HG03378 (cell line): ENCODE results near the gene C1QTNF6.

Experiments used
- ATAC-seq: cut with Tn5 transposase; IDR thresholded peaks from one replicate; pipeline ENCODE4 v1.9.1; 2021; ENCODE audit warnings: mild to moderate bottlenecking, moderate library complexity; ENCODE audit not compliant: unreplicated experiment

Gene C1QTNF6

GRCh38 chr22:37164505-37164887 is 23.6 kb downstream of the C1QTNF6 start:
- no peak for ATAC-seq

DNA sequence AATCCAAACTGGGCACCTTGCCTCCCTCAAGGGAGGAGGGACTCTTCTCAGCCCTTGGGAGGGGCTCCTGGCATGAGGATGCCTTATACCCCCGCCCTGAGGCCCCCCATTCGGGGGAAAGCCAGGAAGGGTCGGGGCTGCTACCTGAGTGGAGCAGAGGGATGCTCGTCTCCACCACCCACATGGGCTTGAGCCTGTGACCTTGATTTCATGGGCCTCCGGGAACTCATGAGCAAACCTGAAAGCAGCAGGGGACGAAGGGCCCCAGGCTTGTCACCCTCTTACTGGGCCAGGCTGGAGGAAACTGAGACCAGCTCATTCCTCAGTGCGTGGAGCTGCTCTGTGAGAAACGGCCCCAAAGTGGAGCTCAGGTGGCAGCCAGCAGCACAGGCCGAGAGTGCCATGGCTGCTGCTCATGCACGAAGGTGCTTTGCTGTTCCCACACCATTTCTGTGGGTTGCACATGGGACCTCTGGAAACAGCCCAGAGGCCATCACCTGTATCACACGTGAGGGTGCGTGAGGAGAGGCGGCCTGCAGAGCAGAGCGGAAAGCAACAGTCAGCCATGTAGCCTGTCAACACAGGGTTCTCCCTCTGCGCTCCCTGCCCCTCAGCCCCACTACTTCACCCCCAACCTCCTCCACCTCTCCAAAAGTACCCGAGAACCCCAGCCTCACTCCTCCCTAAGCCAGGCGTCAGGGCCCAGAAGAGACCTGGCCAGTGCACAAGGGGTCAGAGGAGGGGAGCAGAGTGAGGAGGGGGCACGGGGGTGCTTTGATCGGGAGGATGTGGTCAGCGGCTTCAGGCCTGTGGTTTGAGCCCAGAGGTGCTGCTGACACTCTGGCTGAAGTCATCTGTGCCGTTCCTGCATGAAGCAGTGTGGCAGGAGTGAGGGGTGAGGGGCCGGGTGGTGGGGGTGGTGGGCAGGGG is 24.2 kb downstream of the C1QTNF6 start:
- ATAC-seq = peak; percentile 31

GRCh38 chr22:37163096-37163489 is 25.0 kb downstream of the C1QTNF6 start:
- ATAC-seq = no peak

GRCh38 chr22:37162221-37163095 is 25.6 kb downstream of the C1QTNF6 start:
- ATAC-seq = peak; percentile 50

GRCh38 chr22:37161443-37161842 is 26.6 kb downstream of the C1QTNF6 start:
- no peak for ATAC-seq

- ATAC-seq = no peak
Observed at GRCh38 chr22:37160027-37160426, 28.0 kb downstream of the C1QTNF6 start.

DNA sequence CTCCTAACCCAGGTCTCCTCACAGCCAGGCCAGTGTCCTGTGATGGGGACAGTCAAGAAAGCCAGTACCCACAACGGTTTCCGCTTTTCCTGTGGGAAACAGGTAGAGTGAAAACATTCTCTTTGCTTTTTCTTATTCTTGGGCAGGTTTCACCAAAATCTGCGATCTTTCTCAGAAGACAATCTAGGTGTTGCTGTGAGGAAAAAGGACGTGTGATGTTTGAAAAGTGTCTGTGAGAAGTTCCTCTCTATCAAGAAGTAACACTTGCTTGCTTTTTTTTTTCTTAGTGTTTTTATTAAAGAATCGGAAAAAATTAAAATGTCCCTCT is 29.1 kb downstream of the C1QTNF6 start:
- no peak for ATAC-seq

DNA sequence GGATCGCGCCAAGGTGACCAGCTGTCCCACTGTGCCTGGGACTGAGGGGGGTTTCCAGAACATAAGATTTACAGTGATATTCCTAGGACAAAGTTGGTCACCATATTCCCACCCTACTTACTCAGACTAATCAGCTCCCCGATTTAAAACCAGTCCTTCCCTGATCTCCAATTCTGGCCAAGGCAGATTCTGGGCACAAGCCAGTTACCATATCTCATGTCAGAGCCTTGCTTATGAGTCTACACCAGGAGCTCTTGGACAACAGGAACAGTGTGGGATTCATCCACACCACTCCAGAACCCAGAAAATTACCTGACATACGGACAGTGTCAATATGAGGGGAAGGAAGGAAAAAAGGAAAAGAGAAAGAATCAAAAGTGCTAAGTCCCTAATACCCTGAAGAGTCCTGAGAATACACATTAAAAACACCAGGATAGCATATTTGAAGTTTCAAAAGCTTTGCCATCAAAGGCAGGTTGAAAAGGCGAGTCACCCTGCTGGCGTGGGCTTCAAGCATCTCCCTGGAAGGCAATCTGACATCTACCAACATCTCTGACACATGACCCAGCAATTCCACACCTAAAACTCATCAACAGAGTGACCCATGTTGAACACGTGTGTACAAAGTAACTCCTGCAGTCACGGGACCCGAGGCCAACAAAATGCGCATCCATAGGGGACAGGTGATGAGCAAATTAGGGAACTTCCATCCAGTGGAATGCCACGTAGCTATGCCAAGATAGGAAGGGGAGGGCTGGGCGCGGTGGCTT is 30.3 kb downstream of the C1QTNF6 start:
- ATAC-seq = no peak

GRCh38 chr22:37156686-37157435 is 31.2 kb downstream of the C1QTNF6 start:
- no peak for ATAC-seq

- no peak for ATAC-seq
Observed at GRCh38 chr22:37155971-37156370, 32.1 kb downstream of the C1QTNF6 start.

DNA sequence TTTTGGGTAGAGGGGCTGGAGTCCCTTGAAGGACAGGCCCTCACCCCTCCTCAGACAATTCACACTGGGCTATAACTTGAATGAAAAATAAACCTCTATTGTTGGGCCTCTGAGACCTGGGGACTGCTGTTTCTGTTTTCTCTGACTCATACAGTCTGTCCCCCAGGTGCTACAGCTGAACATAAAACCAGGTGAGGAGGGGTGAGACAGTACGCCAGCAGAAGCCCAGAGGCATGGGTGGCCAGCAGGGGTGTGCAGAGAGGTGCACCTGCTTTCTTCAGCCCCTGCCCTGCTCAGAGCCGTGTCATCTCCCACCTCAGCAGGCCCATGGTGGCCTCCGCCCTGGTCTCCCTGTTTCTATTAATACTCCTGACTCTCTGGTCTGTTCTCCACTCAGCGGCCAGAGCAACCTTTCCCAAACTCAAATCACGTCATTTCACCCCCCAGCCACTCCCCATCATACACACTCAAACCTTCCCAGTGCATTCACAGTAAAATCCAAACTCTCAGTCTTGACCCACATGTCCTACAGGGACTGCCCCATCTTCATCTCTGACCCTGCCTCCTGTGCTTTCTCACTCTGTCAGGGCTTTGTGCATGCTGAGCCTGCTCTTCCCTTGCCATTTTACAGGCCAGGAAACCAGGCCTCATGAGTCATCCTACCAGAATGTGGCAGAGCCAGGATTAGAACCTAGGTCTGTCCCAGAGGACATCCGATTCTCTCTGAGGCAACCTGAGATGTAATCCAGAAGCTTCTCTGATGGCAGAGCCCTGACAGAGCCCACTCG is 32.9 kb downstream of the C1QTNF6 start:
- no peak for ATAC-seq

DNA sequence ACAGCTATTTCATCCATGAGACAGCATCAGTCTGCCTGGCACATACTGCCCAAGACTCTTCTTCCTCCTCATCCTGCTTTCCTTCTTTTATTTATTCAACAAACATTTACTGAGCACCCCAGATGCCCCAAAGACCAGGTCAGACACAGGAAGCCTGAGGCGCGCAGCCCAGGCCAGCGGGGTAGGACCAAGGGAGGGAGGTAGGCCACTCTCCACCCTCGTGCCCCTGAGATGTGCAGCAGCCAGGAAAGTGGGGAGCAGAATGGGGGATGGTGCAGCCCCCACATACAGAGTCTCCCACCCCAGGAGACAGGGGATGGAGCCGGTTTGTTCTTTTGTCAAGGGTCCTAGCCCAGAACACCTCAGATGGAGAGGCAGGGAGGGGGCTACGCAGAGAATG is 34.1 kb downstream of the C1QTNF6 start:
- ATAC-seq = no peak

- no peak for ATAC-seq
Observed at GRCh38 chr22:37151401-37151800, 36.6 kb downstream of the C1QTNF6 start.

DNA sequence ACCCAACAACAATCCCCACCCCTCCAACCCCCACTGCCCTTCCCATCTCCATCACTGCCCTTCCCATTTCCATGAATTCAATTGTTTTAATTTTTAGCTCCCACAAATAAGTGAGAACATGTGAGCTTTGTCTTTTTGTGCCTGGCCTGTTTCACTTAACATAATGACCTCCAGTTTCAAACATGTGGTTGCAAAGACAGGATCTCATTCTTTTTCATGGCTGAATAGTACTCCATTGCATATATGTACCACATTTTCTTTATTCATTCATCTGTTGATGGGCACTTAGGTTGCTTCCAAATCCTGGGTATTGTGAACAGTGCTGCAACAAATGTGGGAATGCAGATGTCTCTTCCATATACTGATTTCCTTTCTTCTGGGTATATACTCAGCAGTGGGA is 37.3 kb downstream of the C1QTNF6 start:
- no peak for ATAC-seq

DNA sequence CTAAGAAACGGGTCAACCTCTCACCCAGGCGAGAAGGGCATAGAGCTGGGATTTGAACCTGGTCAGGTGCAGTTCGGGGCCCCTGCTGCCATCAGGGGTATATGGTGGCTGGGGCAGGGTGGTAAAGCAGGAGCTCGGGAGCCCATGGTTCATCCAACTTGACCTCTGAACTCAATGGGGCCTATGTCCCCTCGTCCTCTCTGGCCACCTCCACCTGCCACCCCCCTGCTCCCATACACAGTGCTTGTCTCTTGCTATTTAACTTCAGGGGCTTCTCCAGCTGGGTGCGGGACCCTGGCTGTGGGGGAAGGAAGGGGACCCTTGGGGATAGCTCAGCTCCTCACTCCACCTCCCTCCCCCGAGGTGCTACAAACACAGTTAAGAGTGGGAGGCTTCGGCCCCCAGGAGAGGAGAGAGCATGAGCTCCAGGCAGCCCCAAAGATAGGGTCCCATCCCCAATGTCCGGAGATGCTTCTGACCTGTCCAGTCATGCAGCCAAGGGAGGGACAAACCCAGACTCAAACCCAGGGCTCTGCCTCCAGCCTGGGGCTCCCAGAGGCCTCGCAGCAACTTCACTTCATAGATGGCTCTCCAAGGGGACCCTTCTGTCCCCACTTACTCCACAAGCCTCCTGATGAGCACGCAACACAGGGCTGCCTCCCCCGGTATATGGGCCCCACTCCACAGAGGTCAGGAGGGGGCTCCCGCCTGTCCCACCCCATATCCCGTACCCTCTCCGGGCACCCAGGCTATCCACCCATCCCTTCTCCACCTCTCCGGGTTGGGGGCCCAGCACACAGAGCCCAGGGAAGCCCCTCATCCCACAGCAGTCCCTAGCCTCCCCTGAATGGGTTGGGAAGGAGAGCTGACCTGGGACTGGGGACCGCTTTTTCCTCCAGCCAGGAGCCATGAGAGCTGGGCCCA is 39.0 kb downstream of the C1QTNF6 start:
- peak; percentile 12 for ATAC-seq

- no peak for ATAC-seq
Observed at GRCh38 chr22:37148031-37148651, 39.9 kb downstream of the C1QTNF6 start.

- no peak for ATAC-seq
Observed at GRCh38 chr22:37147186-37147990, 40.7 kb downstream of the C1QTNF6 start.
